ENCODE measurements around the gene ARHGAP23.
"Not testable (repeated sequence)": the region's sequence is repeated elsewhere in the genome, so short reads cannot be mapped to it uniquely, and the experiment has no call there.

ARHGAP23 gene

GRCh38 chr17:38464723-38465390 lies 36.6 kb downstream of the ARHGAP23 start:
- no peak for DNase-seq

GRCh38 chr17:38465391-38466345 lies 37.4 kb downstream of the ARHGAP23 start:
- no peak for DNase-seq

- DNase-seq = no peak
Measured at GRCh38 chr17:38466346-38467315, 38.4 kb downstream of the ARHGAP23 start.

- DNase-seq = no peak
Measured at GRCh38 chr17:38467491-38467890, 39.2 kb downstream of the ARHGAP23 start.

- no peak for DNase-seq
Measured at GRCh38 chr17:38469875-38470274, 41.6 kb downstream of the ARHGAP23 start.

- not testable (repeated sequence) for DNase-seq
Measured at GRCh38 chr17:38471253-38471652, 43.0 kb downstream of the ARHGAP23 start.

GRCh38 chr17:38474666-38475065 lies 46.4 kb downstream of the ARHGAP23 start:
- DNase-seq = not testable (repeated sequence)

- no peak for DNase-seq
Measured at GRCh38 chr17:38476549-38476948, 48.3 kb downstream of the ARHGAP23 start.

GRCh38 chr17:38477417-38477816 lies 49.2 kb downstream of the ARHGAP23 start:
- not testable (repeated sequence) for DNase-seq

- not testable (repeated sequence) for DNase-seq
Measured at GRCh38 chr17:38477951-38478350, 49.7 kb downstream of the ARHGAP23 start.

GRCh38 chr17:38478667-38479066 lies 50.4 kb downstream of the ARHGAP23 start:
- DNase-seq = not testable (repeated sequence)

GRCh38 chr17:38482039-38482699 lies 53.9 kb downstream of the ARHGAP23 start:
- not testable (repeated sequence) for DNase-seq

- DNase-seq = not testable (repeated sequence)
Measured at GRCh38 chr17:38482700-38483043, 54.4 kb downstream of the ARHGAP23 start.

- peak in 3 of 4 experiments; percentile 25 to 38 (median 28) for DNase-seq
Measured at GRCh38 chr17:38484242-38485145, 56.2 kb downstream of the ARHGAP23 start.

- DNase-seq = no peak
Measured at GRCh38 chr17:38485146-38485468, 56.8 kb downstream of the ARHGAP23 start.

- DNase-seq = not testable (repeated sequence)
Measured at GRCh38 chr17:38485681-38486298, 57.5 kb downstream of the ARHGAP23 start.

GRCh38 chr17:38489774-38490173 lies 61.5 kb downstream of the ARHGAP23 start:
- not testable (repeated sequence) for DNase-seq

GRCh38 chr17:38491346-38492066 lies 63.2 kb downstream of the ARHGAP23 start:
- not testable (repeated sequence) for DNase-seq

- peak; percentile 77 to 92 (median 78) for DNase-seq
Measured at GRCh38 chr17:38492067-38493040, 64.1 kb downstream of the ARHGAP23 start.

Data from activated CD4-positive, CD25-positive, alpha-beta regulatory T cell (primary cell).